Measurements from ENCODE around the gene BCL2. TPM values are rescaled to one million over a fixed set of nuclear protein-coding genes. Genes with fewer than 3 reads are reported as not detected.
A peak's percentile ranks its signal among the peaks of the same experiment; 100 is the strongest.

BCL2 gene
- total RNA-seq, 2 experiments from 2014 or later = 62.8 to 67.3 TPM

GRCh38 chr18:63079114-63079513 is 240.5 kb downstream of the BCL2 start:
- Mint-ChIP-seq H3K4me1 (peaks cover 10% of the 10 kb centered on the region), H3K9me3 (peaks cover 5% of the 10 kb centered on the region), H3K36me3 (peaks cover 4% of the 10 kb centered on the region), H3K4me3 (no peak overlapping the region), H3K27me3 (peaks cover 8% of the 10 kb centered on the region), H3K27ac (no peak overlapping the region)
- no peak for DNase-seq

- Mint-ChIP-seq H3K27ac (no peak overlapping the region), H3K9me3 (peaks cover 5% of the 10 kb centered on the region), H3K27me3 (peaks cover 8% of the 10 kb centered on the region), H3K4me3 (no peak overlapping the region), H3K36me3 (peaks cover 4% of the 10 kb centered on the region), H3K4me1 (peaks cover 10% of the 10 kb centered on the region)
- no peak for DNase-seq
Observed at GRCh38 chr18:63078471-63078870, 241.1 kb downstream of the BCL2 start.

GRCh38 chr18:63074981-63075404 is 244.6 kb downstream of the BCL2 start:
- Mint-ChIP-seq H3K4me3 (peak overlapping the region; percentile 71), H3K27me3 (peaks cover 8% of the 10 kb centered on the region), H3K4me1 (peaks cover 10% of the 10 kb centered on the region)

GRCh38 chr18:63073481-63073880 is 246.1 kb downstream of the BCL2 start:
- Mint-ChIP-seq H3K4me3 (no peak overlapping the region), H3K36me3 (no peaks in the 10 kb centered on the region), H3K9me3 (no peaks in the 10 kb centered on the region), H3K27ac (no peak overlapping the region), H3K27me3 (peaks cover 8% of the 10 kb centered on the region), H3K4me1 (peaks cover 10% of the 10 kb centered on the region)
- no peak for DNase-seq

More at GRCh38 chr18:63074981-63075404, 244.6 kb downstream of the BCL2 start:
- peak; percentile 72 for DNase-seq
- H3K36me3 Mint-ChIP-seq = peaks cover 3% of the 10 kb centered on the region
- peaks cover 3% of the 10 kb centered on the region for H3K9me3 Mint-ChIP-seq
- peak overlapping the region; percentile 2 for H3K27ac Mint-ChIP-seq

Other genes with a start within 250 kb of the BCL2 start
- gene KDSR, start 47.4 kb upstream of the BCL2 start, total RNA-seq = 10 to 100 TPM; 50.5 to 55.8 TPM
- gene VPS4B, start 102.7 kb upstream of the BCL2 start, total RNA-seq = 10 to 100 TPM; 43.3 to 47.3 TPM
- gene SERPINB5, start 157.2 kb upstream of the BCL2 start, total RNA-seq = not detected
- gene SERPINB12, start 222.6 kb upstream of the BCL2 start, total RNA-seq = not detected